ENCODE data around the gene ANKRD2.
"Not testable (repeated sequence)": the region's sequence is repeated elsewhere in the genome, so short reads cannot be mapped to it uniquely, and the experiment has no call there.

ANKRD2 gene

GRCh38 chr10:97549587-97550322, 22.8 kb upstream of the ANKRD2 start:
- CTCF ChIA-PET, result interaction anchor here (0.6 to 2.8 kb wide), 4 partner anchors 11 to 22 kb away, joined by 3 to 12 read pairs (median 3); no protein-coding TSS in a partner anchor
- POLR2A ChIA-PET, result no interaction called here

DNA sequence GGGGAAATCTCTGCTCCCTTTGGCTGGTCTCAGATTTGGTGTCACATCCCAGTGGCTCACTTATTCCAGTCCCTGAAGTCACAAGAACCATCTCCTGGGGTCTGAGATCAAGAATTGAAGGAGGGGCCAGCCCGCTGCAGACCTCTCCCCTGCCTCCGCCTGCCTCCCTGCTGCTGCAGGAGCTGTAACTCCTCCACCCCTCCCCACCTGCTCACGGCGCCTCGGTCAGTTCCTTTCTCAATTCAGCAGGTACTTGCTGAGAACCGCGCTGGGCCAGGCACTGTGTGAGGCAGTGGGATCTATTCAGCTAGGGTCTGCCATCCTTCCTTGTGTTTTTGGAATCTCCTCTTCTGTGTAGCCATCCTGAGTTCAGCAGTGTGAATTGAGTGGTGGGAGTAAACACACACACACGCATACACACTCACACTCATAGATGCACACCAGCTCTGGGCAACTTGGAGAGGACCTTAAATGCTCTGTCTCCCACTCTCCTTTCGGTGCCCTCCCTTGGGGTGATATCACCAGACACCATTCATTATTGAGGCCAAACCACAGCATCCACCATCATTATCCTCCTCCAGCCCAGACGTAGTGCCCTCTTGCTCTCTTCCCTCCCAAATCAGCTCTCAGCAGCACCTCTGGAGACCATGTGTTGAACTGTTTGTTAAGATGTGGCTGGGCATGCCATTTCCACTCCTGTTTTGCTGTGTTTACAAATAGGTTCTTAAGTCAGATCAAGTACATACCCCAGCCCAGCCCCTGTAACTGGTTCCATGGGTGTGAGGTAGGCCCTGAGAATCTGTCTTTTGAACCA, 22.0 kb upstream of the ANKRD2 start:
- CTCF ChIA-PET, result interaction anchor here (2.8 kb wide), 1 partner anchor 17 kb away, joined by 12 read pairs; no protein-coding TSS in a partner anchor
- TF ChIP-seq CTBP1 (IDR thresholded peaks at IDR 0.05; ENCODE audit: borderline replicate concordance) (no peak), HDGF (IDR thresholded peaks at IDR 0.05; ENCODE audit: borderline replicate concordance) (no peak), TARDBP (IDR thresholded peaks at IDR 0.05) (no peak), ARNT (IDR thresholded peaks at IDR 0.05) (no peak), FOXA1 (IDR thresholded peaks at IDR 0.05) (no peak), LEF1 (IDR thresholded peaks at IDR 0.05; ENCODE audit: borderline replicate concordance) (no peak), NFRKB (IDR thresholded peaks at IDR 0.05) (no peak), FOXM1 (IDR thresholded peaks at IDR 0.05; ENCODE audit: borderline replicate concordance) (no peak), SUZ12 (IDR thresholded peaks at IDR 0.05) (no peak), BHLHE40 (IDR thresholded peaks at IDR 0.05; ENCODE audit: borderline replicate concordance) (no peak), SP1 (IDR thresholded peaks at IDR 0.05) (no peak), FOXK2 (IDR thresholded peaks at IDR 0.05) (no peak), ZNF384 (IDR thresholded peaks at IDR 0.05) (no peak), L3MBTL2 (conservative IDR thresholded peaks at IDR 0.05) (no peak)
- no peak for DNase-seq (ENCODE audit: extremely low spot score)
- POLR2A ChIA-PET, result no interaction called here

More at GRCh38 chr10:97549587-97550322, 22.8 kb upstream of the ANKRD2 start:
- DNase-seq (ENCODE audit: extremely low spot score), result no peak
- TF ChIP-seq FOXA1 (IDR thresholded peaks at IDR 0.05), result no peak
- TF ChIP-seq L3MBTL2 (conservative IDR thresholded peaks at IDR 0.05), result no peak
- TF ChIP-seq BHLHE40 (IDR thresholded peaks at IDR 0.05; ENCODE audit: borderline replicate concordance), result no peak
- TF ChIP-seq CTBP1 (IDR thresholded peaks at IDR 0.05; ENCODE audit: borderline replicate concordance), result no peak
- TF ChIP-seq FOXK2 (IDR thresholded peaks at IDR 0.05), result no peak
- no peak for TF ChIP-seq HDGF (IDR thresholded peaks at IDR 0.05; ENCODE audit: borderline replicate concordance)
- TF ChIP-seq LEF1 (IDR thresholded peaks at IDR 0.05; ENCODE audit: borderline replicate concordance), result no peak
- TF ChIP-seq SUZ12 (IDR thresholded peaks at IDR 0.05), result no peak
- no peak for TF ChIP-seq ZNF384 (IDR thresholded peaks at IDR 0.05)
- no peak for TF ChIP-seq SP1 (IDR thresholded peaks at IDR 0.05)
- no peak for TF ChIP-seq ELF4 (IDR thresholded peaks at IDR 0.05)
- TF ChIP-seq PKNOX1 (IDR thresholded peaks at IDR 0.05), result no peak
- TF ChIP-seq TARDBP (IDR thresholded peaks at IDR 0.05), result no peak
- no peak for TF ChIP-seq ARNT (IDR thresholded peaks at IDR 0.05)
- TF ChIP-seq NFRKB (IDR thresholded peaks at IDR 0.05), result no peak
- TF ChIP-seq FOXM1 (IDR thresholded peaks at IDR 0.05; ENCODE audit: borderline replicate concordance), result no peak

- ChIA-PET CTCF (interaction anchor here (0.7 to 2.8 kb wide), 4 partner anchors 17 to 135 kb away, joined by 3 to 12 read pairs (median 6); no protein-coding TSS in a partner anchor), POLR2A (interaction anchor here (0.6 to 0.9 kb wide), 3 partner anchors 9 to 54 kb away, joined by 3 to 5 read pairs (median 3); no protein-coding TSS in a partner anchor)
- DNase-seq (ENCODE audit: extremely low spot score), result no peak
- no peak for TF ChIP-seq LEF1 (IDR thresholded peaks at IDR 0.05; ENCODE audit: borderline replicate concordance)
- TF ChIP-seq CTBP1 (IDR thresholded peaks at IDR 0.05; ENCODE audit: borderline replicate concordance), result no peak
- TF ChIP-seq HDGF (IDR thresholded peaks at IDR 0.05; ENCODE audit: borderline replicate concordance), result no peak
- no peak for TF ChIP-seq BHLHE40 (IDR thresholded peaks at IDR 0.05; ENCODE audit: borderline replicate concordance)
- TF ChIP-seq ELF4 (IDR thresholded peaks at IDR 0.05), result no peak
Observed at GRCh38 chr10:97551271-97551670, 21.3 kb upstream of the ANKRD2 start.

- peak; percentile 82 for DNase-seq (ENCODE audit: extremely low spot score)
- POLR2A ChIA-PET, result interaction anchor here (1.0 to 1.3 kb wide), 2 partner anchors 18 to 55 kb away, joined by 4 read pairs; partner anchors contain the start of gene UBTD1
- TF ChIP-seq CTBP1 (IDR thresholded peaks at IDR 0.05; ENCODE audit: borderline replicate concordance) (no peak), ELF4 (IDR thresholded peaks at IDR 0.05) (no peak), TARDBP (IDR thresholded peaks at IDR 0.05) (no peak)
- CTCF ChIA-PET, result interaction anchor here (0.6 to 1.6 kb wide), 11 partner anchors 12 to 172 kb away, joined by 3 to 10 read pairs (median 5); no protein-coding TSS in a partner anchor
Observed at GRCh38 chr10:97553575-97554031, 19.0 kb upstream of the ANKRD2 start.

DNA sequence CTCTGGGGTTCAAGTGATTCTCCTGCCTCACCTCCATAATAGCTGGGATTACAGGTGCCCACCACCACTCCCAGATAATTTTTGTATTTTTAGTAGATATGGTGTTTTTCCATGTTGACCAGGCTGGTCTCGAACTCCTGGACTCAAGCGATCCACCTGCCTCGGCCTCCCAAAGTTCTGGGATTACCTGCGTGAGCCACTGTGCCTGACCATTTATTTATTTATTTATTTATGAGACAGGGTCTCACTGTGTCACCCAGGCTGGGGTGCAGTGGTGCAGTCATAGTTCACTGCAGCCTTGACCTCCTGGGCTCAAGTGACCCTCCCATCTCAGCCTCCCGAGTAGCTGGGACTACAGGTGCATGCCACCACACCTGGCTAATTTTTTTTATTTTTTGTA, 18.2 kb upstream of the ANKRD2 start:
- POLR2A ChIA-PET, result interaction anchor here (1.3 kb wide), 1 partner anchor 17 kb away, joined by 4 read pairs; no protein-coding TSS in a partner anchor
- not testable (repeated sequence) for DNase-seq (ENCODE audit: extremely low spot score)
- CTCF ChIA-PET, result interaction anchor here (0.6 to 1.6 kb wide), 11 partner anchors 12 to 356 kb away, joined by 3 to 10 read pairs (median 3); partner anchors contain the start of gene ANKRD2

GRCh38 chr10:97555541-97555940, 17.0 kb upstream of the ANKRD2 start:
- DNase-seq (ENCODE audit: extremely low spot score); CTCF ChIA-PET: not testable (repeated sequence)

GRCh38 chr10:97560731-97561381, 11.7 kb upstream of the ANKRD2 start:
- DNase-seq (ENCODE audit: extremely low spot score); POLR2A ChIA-PET: not testable (repeated sequence)
- CTCF ChIA-PET, result interaction anchor here (0.6 to 0.9 kb wide), 2 partner anchors 11 to 249 kb away, joined by 3 to 4 read pairs; no protein-coding TSS in a partner anchor

More at GRCh38 chr10:97555541-97555940, 17.0 kb upstream of the ANKRD2 start:
- POLR2A ChIA-PET, result not testable (repeated sequence)

- CTCF ChIA-PET, result interaction anchor here (0.9 kb wide), 1 partner anchor 12 kb away, joined by 3 read pairs; no protein-coding TSS in a partner anchor
- POLR2A ChIA-PET; DNase-seq (ENCODE audit: extremely low spot score): not testable (repeated sequence)
Observed at GRCh38 chr10:97561386-97562077, 11.0 kb upstream of the ANKRD2 start.

- POLR2A ChIA-PET, CTCF ChIA-PET: not testable (repeated sequence)
Observed at GRCh38 chr10:97562329-97562728, 10.2 kb upstream of the ANKRD2 start.

More at GRCh38 chr10:97562329-97562728, 10.2 kb upstream of the ANKRD2 start:
- DNase-seq (ENCODE audit: extremely low spot score), result not testable (repeated sequence)
